Gastrocnemius medialis (tissue), 4 donors: ENCODE results near the gene ELSPBP1.

Source experiments
- CTCF ChIP-seq, 5 experiments: fragments of 450-650 bp in 3 of 5; fragments of 200-600 bp in 2 of 5; sonication (generic) in 2 of 5; IDR thresholded peaks in 4 of 5; conservative IDR thresholded peaks in 1 of 5; 1 replicate in 4 of 5; 2 replicates in 1 of 5; pipeline ENCODE4 v1.5.1; 2016 to 2019; ENCODE audit warnings: antibody characterized with exemption in 5 of 5, mild to moderate bottlenecking in 3 of 5, moderate library complexity in 3 of 5
- POLR2A ChIP-seq, 2 donors: fragments of 450-650 bp; IDR thresholded peaks; one replicate each; pipeline ENCODE4 v1.6.1; 2017; ENCODE audit warnings: antibody characterized with exemption in 2 of 2, mild to moderate bottlenecking in 2 of 2, moderate library complexity in 2 of 2

GRCh38 chr19:48023518-48023917 lies 29.1 kb downstream of the ELSPBP1 start:
- TF ChIP-seq CTCF (IDR thresholded peaks at IDR 0.05 in 4 of 5, conservative IDR thresholded peaks at IDR 0.05 in 1 of 5) (no peak), POLR2A (IDR thresholded peaks at IDR 0.05) (no peak)
